Activated CD4-positive, alpha-beta T cell treated with anti-CD3 and anti-CD28 coated beads, Interleukin-2, amount 50 U/mL, for 1 hour (primary cell): ENCODE results near the gene PPP1R3D.
"Not testable (repeated sequence)": the region's sequence is repeated elsewhere in the genome, so short reads cannot be mapped to it uniquely, and the experiment has no call there.

Source experiments
- DNase-seq: peaks from one replicate; pipeline ENCODE4 v3.0.0-alpha.2; 2020

The PPP1R3D gene, protein sequence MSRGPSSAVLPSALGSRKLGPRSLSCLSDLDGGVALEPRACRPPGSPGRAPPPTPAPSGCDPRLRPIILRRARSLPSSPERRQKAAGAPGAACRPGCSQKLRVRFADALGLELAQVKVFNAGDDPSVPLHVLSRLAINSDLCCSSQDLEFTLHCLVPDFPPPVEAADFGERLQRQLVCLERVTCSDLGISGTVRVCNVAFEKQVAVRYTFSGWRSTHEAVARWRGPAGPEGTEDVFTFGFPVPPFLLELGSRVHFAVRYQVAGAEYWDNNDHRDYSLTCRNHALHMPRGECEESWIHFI

DNA sequence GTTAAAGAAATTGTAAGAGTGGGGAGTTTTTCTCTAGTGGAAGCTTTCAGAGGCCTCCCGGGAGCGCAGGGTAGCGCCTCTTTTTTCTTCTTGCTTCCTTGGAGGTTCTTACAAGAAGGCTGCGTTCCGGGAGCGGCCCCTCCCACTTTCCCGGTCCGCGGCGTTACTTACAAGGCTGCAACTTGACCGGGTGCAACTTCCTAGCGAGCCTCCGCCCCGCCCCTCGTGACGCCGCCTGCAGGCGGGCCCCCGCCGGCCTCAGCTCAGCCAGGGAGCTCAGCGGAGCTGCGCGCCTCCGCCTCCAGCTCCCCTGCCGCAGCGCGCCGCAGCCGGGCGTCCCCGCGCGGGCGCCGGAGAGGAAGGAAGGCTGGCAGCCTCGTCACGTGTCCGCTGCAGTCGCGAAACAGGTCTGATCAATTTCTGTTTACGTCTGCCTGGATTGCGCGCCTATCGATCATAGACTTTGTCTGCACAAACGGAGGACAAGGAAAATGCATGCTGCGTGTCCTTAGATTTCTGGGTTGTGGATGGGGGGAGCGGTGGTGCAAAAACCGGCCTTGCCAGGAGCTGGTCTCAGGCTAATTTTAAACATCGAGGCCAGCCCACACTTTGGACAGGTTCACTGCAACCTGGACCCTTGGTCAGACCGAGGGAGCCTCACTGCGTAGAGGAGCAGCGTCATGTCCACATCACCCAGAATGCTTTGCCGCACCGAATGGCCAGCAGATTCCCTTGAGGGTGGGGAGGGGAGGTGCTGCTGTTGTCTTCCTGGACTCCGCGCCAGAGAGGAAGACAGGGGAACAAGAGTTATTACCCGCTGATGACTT, at the start of gene PPP1R3D, which contains the start of gene FAM217B:
Gene PPP1R3D (minus strand): TSS at position 177 of the 827 bp plus-strand sequence. CDS start 374 bp downstream, outside the sequence.
Gene FAM217B (plus strand): TSS at position 261 of the 827 bp plus-strand sequence. CDS start 3,555 bp downstream, outside the sequence.
- peak; percentile 84 for DNase-seq

DNA sequence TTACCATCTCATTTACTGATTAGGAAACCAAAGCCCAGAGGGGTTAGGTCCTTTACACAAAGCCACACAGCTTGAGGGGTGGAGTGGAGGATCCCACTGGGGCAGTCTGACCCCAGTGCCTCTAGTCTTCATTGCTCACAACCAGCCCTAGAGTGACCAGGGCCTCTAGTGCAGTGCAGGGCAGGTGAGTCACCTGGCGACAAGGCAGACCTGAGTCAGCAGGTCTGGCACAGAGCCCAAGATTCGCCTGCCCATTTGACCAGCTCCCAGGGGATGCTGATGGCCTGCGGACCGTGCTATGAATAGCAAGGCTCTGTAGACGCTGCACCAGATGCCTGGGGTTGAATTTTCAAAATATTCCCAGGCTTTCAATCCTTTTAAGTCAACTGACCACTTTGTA, 48.0 kb upstream of the PPP1R3D start:
- DNase-seq: no peak

DNA sequence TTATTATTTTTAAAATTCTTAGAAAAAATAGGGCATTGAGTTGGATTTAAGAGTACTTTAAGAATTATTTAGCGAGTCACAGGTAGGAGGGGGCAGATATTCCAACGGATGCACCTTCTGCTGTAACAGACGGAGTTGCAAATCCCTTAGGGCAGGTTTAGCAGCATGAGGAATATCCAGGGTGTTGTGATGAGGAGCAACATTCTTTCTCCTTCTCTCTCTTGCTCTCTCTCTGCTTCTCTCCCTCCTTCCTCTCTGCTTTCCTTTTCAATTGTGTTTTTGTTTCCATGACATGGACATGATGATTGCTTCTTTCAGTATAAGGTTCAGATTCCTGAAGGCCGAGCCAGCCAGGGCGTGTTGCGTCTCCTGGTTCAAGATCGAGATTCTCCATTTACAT, 47.0 kb upstream of the PPP1R3D start:
- DNase-seq: no peak

DNA sequence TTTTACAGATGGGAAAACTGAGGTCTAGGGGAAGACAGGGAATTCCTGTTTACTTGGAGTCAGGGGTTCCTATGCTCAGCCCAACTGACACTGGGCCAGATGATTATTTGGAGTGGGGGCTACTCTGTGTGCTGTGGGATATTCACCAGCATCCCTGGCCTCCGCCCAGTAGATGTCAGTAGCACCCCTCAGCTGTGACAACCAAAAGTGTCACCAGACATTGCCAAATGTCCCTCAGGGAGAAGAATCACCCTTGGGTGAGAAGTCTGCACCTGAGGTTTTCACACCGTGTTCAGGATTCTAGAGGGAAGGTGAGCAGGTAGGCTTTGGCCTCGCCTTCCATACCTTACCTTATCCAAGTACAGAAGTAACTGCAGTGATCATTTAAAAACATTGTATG, 45.8 kb upstream of the PPP1R3D start:
- DNase-seq: no peak

DNA sequence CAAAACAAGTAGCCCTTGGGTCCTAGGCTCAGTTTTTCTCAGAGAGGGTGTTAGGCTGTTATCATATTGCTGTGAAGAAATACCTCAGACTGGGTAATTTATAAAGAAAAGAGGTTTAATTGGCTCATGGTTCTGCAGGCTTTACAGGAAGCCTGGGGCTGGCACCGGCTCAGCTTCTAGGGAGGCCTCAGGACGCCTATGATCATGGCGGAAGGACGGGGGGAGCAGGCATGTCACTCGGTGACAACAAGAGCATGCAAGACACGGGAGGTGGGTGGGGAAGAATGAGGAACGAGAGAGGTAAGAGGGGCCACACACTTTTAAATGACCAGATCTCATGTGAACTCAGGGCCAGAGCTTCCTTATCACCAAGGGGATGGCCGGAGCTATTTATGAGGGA, 45.1 kb upstream of the PPP1R3D start:
- no peak for DNase-seq

DNA sequence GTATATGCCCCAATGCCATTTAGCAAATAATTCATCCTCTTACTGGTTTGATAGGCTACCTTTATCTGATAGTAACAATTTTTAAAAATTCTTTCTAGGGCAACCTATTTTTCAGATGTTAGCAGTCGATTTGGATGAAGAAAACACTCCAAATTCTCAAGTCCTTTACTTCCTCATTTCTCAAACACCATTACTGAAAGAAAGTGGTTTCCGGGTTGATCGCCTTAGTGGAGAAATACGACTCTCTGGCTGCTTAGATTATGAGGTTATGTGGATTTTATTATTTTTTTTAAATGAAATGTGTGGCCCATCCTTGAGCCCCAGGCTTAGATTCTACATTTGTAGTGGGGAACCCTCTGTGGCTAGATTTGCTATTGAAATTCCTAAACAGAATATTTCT, 44.4 kb upstream of the PPP1R3D start:
- no peak for DNase-seq

DNA sequence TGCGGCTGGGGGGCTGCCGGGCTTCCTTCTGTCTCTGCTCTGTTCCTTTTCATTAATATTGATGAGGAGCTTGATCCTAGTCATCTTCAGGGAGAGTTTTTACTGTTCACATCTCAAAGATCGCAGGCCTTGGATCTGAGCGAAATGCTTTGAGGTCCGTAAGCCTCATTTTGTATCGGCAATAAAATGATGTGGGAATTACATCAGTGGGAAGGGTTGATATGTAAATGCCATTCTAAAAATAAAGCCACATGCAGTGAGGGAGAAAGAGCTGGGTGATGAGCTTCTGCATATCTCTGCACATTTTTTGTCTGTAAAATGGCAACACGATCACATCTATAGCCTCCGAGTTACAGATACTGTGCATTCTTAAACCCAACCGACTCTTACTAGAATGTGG, 43.0 kb upstream of the PPP1R3D start:
- no peak for DNase-seq

DNA sequence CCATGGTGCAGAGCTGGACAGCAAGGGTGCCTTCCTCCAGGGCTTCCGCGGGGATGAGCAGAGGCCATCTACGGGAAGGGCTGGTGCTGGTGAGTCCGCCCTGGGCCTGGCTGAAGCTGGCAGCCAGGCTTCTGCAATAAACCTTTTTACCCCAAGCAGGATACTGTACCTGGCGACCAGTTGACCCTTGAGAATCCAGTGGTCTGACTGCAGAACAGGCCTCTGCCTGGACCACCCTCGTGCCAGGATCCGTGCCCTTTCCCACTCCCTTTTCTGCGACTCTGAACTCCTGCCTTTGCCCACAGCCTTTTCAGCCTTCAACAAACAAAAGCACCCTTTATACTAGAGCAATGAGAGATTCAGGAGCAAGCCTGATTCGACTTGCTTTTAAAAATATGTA, 37.0 kb upstream of the PPP1R3D start:
- DNase-seq: no peak

DNA sequence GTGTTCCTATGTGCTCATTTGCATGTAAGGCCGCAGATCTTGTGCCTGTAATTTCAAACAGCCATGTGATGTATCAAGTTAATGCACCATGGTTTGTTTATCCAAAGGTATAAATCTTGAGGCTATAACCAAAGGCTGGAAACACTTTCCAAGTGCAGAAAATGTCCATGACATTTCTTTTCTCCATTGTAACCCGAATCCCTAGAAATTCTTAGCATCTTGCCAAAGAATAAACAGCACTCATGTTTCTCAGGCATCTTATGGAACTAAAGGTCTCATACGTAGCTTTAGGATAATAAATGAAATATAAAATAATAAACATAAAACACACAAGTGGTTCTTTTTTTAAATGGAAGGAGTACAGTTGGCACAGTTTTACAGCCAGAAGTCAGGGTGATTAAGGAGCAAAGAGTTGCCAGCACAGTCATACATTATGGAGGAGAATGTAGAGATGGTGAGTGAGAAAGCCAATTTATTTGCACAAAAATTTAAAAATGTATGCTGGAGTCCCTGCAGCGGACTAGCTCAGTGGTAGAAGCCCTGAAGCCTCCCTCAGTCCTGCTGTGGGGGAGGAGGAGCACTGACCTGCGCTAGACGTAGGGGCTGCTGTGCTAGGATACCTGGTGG, 36.2 kb upstream of the PPP1R3D start:
- no peak for DNase-seq

DNA sequence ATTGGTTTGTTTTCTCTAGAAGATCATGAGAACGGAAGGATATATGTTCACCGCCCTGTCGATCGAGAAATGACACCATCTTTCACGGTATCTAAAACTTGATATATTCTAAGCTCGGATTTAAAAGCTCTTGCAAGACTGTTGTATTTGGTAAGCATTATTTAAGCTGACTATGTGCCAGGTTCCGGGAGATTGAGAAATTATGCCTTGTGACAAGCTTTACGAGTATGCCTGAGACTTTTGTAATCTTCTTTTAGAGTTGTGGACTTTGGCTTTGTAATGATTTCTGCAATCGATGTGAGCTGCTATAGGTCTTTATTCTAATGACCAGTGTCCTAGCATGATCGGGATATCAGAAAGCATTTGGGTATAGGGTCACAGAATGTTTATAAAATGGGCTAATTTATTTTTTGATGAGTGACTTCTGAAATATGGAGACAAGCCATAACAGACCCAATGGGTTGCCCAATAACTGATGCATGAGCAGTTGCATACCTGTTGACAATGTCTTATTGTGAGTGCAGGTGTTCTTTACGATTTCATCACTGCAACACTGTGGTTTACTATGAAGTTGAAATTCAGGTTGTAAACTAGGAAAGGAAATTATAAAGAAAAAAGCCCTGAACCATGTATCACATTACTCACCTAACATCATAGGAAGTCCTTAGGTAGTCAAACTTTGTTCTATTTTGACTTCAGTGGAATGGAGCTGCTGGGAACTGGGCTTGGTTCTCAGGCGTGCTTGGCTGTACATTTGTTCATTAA, 32.1 kb upstream of the PPP1R3D start:
- DNase-seq: no peak

DNA sequence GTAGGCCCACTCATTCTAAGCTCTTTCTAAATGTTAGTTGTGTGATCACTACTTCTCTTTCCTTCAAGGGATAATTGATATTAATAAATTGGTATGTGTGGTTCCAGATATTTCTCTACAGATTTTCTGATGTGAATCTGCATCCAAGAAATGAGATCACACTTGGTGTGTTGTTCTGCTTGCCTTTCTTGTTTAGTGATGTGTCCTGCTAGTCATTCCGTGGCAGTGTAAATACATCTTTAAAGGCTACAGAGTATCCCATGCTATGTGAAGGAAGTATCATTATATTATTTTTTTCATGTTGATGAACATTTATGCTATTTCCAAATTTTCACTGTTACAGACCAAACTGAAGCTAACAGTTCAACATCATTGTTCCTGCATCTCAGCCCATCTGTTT, 31.3 kb upstream of the PPP1R3D start:
- DNase-seq: no peak

DNA sequence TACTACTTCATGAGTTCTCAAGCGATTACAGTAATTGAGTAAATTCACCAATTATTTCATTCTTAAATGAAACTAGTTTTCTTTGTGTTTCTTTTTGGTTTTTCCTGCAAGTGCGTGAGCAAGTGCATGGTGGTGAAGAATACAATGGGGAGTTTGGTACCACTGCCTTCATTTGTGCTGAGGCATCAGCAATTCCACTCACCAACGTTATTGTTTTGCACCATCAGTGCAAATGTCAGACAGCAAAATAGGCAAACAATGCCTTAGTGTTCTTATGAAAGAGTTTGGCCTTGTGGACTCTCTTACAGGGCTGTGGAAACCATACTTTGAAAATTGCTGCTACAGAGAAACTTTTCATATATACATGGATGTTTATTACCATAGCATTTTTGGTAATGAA, 26.3 kb upstream of the PPP1R3D start:
- no peak for DNase-seq

DNA sequence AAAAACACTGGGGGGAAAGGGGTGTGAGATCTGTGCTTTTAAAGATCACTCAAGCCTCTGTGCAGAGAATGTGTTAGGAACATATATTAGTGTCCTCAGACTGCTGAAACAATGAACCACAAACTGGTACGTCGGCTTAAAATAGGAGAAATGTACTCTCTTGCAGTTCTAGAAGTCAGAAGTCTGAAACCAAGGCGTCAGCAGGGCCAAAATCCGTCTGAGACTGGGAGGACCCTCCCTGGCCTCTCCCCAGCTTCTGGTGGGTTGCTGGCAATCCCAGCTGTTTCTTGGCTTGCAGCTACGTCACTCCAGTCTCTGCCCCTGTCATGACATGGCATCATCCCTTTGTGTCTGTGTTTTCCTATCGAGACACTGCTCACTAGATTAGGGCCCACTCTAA, 22.1 kb upstream of the PPP1R3D start:
- DNase-seq: no peak

DNA sequence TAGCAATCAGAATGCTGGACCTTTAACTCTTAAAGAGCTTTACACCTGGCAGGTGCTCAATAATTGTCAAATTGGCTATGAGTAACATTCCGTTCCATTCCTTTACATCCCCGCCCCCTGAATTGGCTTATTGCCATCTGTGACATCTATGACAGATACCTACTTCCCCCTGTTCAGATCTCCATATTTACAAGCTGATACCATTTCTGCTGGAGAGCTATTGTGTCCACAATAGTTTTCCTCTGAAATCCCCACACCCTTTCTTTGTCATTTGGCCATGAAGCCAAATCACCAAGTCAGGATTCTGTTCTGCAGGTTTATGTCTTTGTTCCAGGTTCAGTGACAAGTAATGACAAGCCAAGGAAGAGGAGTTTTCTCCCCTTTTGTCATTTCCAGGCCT, 21.3 kb upstream of the PPP1R3D start:
- no peak for DNase-seq

DNA sequence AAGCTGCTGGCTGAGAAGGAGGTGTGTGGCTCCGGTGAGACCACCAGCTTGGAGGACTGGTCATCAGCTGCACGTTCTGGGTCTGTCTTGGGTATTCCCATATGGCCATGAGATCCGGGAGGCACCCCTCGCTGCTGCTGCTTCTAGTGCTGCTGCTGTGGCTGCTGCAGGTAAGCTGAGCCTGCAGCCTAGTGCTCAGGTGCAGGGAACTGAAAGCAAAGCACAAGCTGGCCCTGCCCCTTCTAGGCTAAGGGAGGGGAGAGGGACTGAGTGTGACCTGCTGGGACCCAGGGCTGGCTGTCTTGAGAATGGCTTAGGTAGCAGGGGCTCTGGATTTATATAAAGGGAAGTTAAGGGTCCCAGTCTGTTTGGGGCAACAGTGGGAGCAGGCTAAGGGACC, 18.5 kb upstream of the PPP1R3D start:
- no peak for DNase-seq

DNA sequence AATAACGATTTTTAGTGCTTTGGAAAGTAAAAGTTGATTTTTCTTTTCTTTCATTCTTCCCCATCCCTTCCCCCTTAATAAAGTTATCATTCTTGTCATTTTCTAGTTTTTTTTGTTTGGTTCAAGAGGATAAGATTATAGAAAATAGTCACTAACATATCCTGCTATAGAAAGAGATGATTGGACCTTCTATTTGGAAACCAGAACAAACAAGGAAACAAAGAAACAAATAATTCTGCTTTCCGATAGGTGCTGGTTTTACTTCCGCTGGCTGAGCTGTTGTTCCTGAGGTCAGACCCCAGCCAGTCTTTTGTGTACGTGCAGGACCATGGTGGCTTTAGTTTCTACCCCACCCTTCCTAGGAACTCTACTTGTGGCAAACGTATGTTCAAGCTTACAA, 18.0 kb upstream of the PPP1R3D start, which contains the start of gene CDH26:
Gene CDH26 (plus strand): TSS at position 301 of the 400 bp plus-strand sequence. CDS start 304 bp downstream, outside the sequence.
- DNase-seq: no peak

DNA sequence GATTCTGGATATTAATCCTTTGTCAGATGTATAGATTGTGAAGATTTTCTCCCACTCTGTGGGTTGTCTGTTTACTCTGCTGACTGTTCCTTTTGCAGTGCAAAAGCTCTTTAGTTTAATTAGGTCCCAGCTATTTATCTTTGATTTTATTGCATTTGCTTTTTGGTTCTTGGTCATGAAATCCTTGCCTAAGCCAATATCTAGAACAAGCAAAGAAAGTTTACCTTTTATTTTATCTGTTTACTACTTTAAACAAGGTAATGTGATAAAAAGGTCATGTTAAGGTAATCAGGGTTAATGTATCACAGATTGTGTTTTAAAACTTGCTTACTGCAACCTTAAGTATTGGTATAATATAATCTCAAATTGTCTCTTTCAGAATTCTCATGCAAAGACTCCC, 17.5 kb upstream of the PPP1R3D start:
- not testable (repeated sequence) for DNase-seq

DNA sequence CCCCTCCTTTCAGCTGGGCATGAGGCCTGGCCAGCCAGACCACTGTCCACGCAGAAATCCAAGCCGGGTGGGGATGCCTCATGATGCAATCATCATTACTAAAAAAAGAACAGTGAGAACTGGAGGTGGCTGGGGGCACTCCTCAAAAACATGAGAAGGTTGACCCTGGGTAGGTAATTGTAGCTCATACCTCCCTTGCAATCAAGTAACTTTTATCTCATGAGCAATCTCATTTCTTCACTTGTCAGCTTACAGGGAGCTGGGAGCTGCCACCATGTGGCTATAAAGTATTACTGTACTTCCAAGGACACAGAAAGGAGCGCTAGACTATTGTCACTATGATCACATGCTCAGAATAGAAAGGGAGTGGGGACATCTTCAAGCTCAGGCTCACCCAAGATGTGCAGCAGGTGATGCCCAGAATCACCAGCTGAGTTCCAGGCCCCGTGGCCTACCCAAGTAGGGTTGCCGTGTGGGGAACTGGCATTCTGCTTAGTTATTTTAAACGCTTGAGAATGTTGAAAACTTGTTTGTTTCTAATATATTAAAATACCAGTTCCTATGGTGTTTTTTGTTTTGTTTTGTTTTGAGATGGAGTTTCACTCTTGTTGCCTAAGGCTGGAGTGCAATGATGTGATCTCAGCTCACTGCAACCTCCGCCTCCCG, 15.2 kb upstream of the PPP1R3D start:
- no peak for DNase-seq

DNA sequence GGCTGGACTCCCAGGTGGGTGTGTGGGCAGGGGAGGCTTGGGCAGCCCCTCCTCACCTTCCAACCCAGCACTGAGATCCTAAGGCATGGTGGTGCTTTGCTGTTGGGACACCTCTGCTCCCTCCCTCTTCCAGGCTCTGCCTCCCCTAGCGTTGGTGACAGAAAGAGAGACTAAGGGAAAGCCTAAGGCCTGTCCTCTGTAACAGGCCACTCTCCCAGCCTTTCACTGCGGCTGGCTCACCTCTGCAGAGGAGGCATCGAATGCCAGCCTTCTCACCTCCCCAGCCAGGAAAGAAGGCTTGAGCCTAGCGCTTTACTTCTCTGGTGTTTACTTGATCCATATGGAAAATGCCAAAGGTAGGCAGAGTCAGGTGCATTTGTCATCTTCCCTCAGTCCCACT, 14.6 kb upstream of the PPP1R3D start:
- no peak for DNase-seq

DNA sequence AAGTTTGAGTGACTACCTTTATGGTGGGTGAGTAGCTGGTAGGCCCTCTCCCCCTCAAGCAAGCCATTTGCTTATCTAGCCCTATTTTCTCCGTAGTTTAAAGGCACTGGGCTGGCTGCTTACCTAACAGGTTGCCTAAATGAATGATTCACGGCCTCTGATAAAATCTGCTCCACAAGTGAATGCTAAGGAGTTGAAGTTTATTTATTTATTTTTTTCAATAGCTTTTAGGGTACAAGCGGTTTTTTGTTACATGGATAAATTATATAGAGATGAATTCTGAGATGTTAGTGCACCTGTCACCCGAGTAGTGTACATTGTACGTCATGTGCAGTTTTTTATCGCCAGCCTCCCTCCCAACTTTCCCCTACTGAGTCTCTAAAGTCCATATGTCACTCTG, 9.8 kb upstream of the PPP1R3D start:
- DNase-seq: no peak

DNA sequence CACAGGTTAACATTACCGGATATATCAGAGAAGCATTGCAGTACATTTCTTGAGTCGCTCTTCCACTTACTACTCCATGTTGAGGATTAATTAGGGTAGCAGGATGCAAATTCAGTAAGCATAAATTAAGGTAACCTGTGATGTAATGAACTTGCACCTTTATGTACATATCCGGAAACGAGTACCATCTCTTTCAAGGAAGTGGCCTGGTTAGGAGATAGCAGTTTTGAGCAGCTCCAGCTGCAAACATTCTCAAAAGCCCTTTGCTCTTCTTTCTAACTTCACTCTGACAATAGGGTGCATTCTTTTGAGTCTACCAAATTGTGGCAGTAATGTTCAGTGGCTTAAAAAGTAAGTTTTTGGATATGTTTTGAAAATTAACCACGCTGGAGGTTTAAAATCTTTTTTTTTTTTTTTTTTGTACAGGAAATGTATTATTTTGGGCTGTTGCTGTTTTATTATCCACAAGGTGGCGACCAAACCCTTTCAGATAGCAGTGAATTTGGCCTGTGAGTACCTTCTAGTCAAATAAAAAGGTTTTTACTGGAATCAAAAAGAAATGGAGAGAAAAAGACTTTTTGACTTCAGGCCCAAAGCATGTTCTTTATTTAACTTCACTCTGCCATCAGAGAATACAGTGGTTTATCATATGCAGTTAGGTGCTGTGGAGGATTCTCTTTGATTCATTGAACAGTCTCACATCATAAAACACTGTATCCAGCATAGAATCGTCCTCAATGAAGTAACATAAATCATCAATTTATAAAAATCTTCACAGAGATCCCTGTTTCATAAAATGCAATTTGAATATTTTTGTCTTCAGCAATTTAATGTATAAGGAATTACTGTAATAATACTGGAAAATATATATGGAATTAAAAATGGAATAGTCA, 9.0 kb upstream of the PPP1R3D start:
- DNase-seq: no peak
